GM12872 (cell line): Measurements from ENCODE around the gene ANXA5.

Experiments
- TF ChIP-seq, protein P1 (sequence below): IDR thresholded peaks from 3 replicates; pipeline ENCODE4 v1.5.1; 2011; ENCODE audit warnings: low read depth, mild to moderate bottlenecking, low read length, moderate library complexity; ENCODE audit not compliant: insufficient read depth

ANXA5 gene

GRCh38 chr4:121633653-121634052 is 63.1 kb downstream of the ANXA5 start:
- TF ChIP-seq, protein P1, sequence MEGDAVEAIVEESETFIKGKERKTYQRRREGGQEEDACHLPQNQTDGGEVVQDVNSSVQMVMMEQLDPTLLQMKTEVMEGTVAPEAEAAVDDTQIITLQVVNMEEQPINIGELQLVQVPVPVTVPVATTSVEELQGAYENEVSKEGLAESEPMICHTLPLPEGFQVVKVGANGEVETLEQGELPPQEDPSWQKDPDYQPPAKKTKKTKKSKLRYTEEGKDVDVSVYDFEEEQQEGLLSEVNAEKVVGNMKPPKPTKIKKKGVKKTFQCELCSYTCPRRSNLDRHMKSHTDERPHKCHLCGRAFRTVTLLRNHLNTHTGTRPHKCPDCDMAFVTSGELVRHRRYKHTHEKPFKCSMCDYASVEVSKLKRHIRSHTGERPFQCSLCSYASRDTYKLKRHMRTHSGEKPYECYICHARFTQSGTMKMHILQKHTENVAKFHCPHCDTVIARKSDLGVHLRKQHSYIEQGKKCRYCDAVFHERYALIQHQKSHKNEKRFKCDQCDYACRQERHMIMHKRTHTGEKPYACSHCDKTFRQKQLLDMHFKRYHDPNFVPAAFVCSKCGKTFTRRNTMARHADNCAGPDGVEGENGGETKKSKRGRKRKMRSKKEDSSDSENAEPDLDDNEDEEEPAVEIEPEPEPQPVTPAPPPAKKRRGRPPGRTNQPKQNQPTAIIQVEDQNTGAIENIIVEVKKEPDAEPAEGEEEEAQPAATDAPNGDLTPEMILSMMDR = no peak

GRCh38 chr4:121632636-121633035 is 64.1 kb downstream of the ANXA5 start:
- TF ChIP-seq, protein P1 = no peak
